Ramos (cell line): ENCODE data around the gene CMTM2.
"Not testable (repeated sequence)": the region's sequence is repeated elsewhere in the genome, so short reads cannot be mapped to it uniquely, and the experiment has no call there.

Experiments
- in situ Hi-C: fragments of 300-500 bp; cut with MboI; formaldehyde crosslinking; loops from one replicate; pipeline ENCODE4 v1.14.3; 2022; ENCODE audit warnings: low sequenced_read_pairs; ENCODE audit not compliant: unreplicated experiment

Gene CMTM2

GRCh38 chr16:66621973-66622372 is 42.7 kb downstream of the CMTM2 start:
- in situ Hi-C loops, result no loop called here

- in situ Hi-C loops, result no loop called here
Measured at GRCh38 chr16:66622863-66623262, 43.6 kb downstream of the CMTM2 start.

GRCh38 chr16:66623755-66624154 is 44.5 kb downstream of the CMTM2 start:
- in situ Hi-C loops, result no loop called here

GRCh38 chr16:66627611-66628378 is 48.5 kb downstream of the CMTM2 start:
- in situ Hi-C loops, result not testable (repeated sequence)

GRCh38 chr16:66629856-66630255 is 50.6 kb downstream of the CMTM2 start:
- in situ Hi-C loops, result no loop called here

- in situ Hi-C loops, result not testable (repeated sequence)
Measured at GRCh38 chr16:66630561-66631260, 51.4 kb downstream of the CMTM2 start.

GRCh38 chr16:66631558-66631957 is 52.3 kb downstream of the CMTM2 start:
- in situ Hi-C loops, result not testable (repeated sequence)

- in situ Hi-C loops, result no loop called here
Measured at GRCh38 chr16:66634527-66635196, 55.4 kb downstream of the CMTM2 start.

- in situ Hi-C loops, result no loop called here
Measured at GRCh38 chr16:66635406-66635805, 56.1 kb downstream of the CMTM2 start.

- in situ Hi-C loops, result no loop called here
Measured at GRCh38 chr16:66636199-66636598, 56.9 kb downstream of the CMTM2 start.

GRCh38 chr16:66637806-66638205 is 58.5 kb downstream of the CMTM2 start:
- in situ Hi-C loops, result no loop called here
